GM23338 (cell line): ENCODE data around the gene AGER. TPM values are rescaled to one million over a fixed set of nuclear protein-coding genes. Genes with fewer than 3 reads are reported as not detected.

Source experiments
- ATAC-seq: fragments of 200-7000 bp; cut with Tn5 transposase; 3 replicates; pipeline ENCODE4 v1.9.1; 2020
- DNase-seq: peaks from one replicate; pipeline ENCODE4 v3.0.0-alpha.2; 2015; ENCODE audit warnings: low spot score
- H2AFZ ChIP-seq: fragments of 200-600 bp; sonication (generic); 2 replicates; pipeline ENCODE4 v1.8.0; 2016; ENCODE audit warnings: antibody characterized with exemption, mild to moderate bottlenecking, moderate library complexity
- H3F3A ChIP-seq: fragments of 200-600 bp; sonication (generic); replicated peaks from 2 replicates; pipeline ENCODE4 v1.8.0; 2017; ENCODE audit warnings: antibody characterized with exemption, mixed run types, low read depth
- H3K27ac ChIP-seq: fragments of 200-600 bp; sonication (generic); 2 replicates; pipeline ENCODE4 v1.6.1; 2016; ENCODE audit warnings: low read depth
- H3K27me3 ChIP-seq: fragments of 200-600 bp; sonication (generic); 2 replicates; pipeline ENCODE4 v1.8.0; 2016; ENCODE audit warnings: mild to moderate bottlenecking, mixed run types, moderate library complexity; ENCODE audit not compliant: insufficient read depth
- H3K36me3 ChIP-seq: fragments of 200-600 bp; sonication (generic); 2 replicates; pipeline ENCODE4 v1.8.0; 2016; ENCODE audit warnings: mild to moderate bottlenecking; ENCODE audit not compliant: insufficient read depth
- H3K4me1 ChIP-seq: fragments of 200-600 bp; sonication (generic); 2 replicates; pipeline ENCODE4 v1.8.0; 2016; ENCODE audit warnings: mild to moderate bottlenecking, moderate library complexity; ENCODE audit not compliant: insufficient read depth
- H3K4me2 ChIP-seq: fragments of 200-600 bp; sonication (generic); 2 replicates; pipeline ENCODE4 v1.7.1; 2017; ENCODE audit warnings: mixed run types
- H3K4me3 ChIP-seq: fragments of 200-600 bp; sonication (generic); 2 replicates; pipeline ENCODE4 v1.6.1; 2016; ENCODE audit warnings: mixed run types
- H3K79me2 ChIP-seq: fragments of 200-600 bp; sonication (generic); replicated peaks from 2 replicates; pipeline ENCODE4 v1.8.0; 2017; ENCODE audit warnings: mild to moderate bottlenecking; ENCODE audit not compliant: insufficient read depth
- H3K9me2 ChIP-seq: fragments of 200-600 bp; sonication (generic); 2 replicates; pipeline ENCODE4 v1.8.0; 2017; ENCODE audit not compliant: insufficient read depth
- H4K20me1 ChIP-seq: fragments of 200-600 bp; sonication (generic); replicated peaks from 2 replicates; pipeline ENCODE4 v1.8.0; 2017; ENCODE audit warnings: mild to moderate bottlenecking; ENCODE audit not compliant: insufficient read depth
- H3K27ac Mint-ChIP-seq: 2 replicates; pipeline ENCODE4 v1.8.0; 2020; ENCODE audit warnings: inconsistent platforms, mild to moderate bottlenecking, moderate library complexity, mixed read lengths
- H3K27me3 Mint-ChIP-seq: 3 replicates; pipeline ENCODE4 v1.8.0; 2022; ENCODE audit warnings: low read depth, mild to moderate bottlenecking, moderate library complexity, mixed read lengths, inconsistent platforms; ENCODE audit not compliant: insufficient read depth, poor library complexity
- H3K36me3 Mint-ChIP-seq: 3 replicates; pipeline ENCODE4 v1.8.0; 2021; ENCODE audit warnings: low read depth, mild to moderate bottlenecking, inconsistent platforms, moderate library complexity, mixed read lengths
- H3K4me1 Mint-ChIP-seq: 3 replicates; pipeline ENCODE4 v1.8.0; 2020; ENCODE audit warnings: mild to moderate bottlenecking, inconsistent platforms, mixed read lengths
- H3K4me3 Mint-ChIP-seq: 3 replicates; pipeline ENCODE4 v1.8.0; 2021; ENCODE audit warnings: moderate library complexity, mild to moderate bottlenecking, inconsistent platforms, mixed read lengths
- H3K9me3 Mint-ChIP-seq: 3 replicates; pipeline ENCODE4 v1.8.0; 2020; ENCODE audit warnings: moderate library complexity, mild to moderate bottlenecking, inconsistent platforms, mixed read lengths
- ETS1 ChIP-seq: IDR thresholded peaks from 2 replicates; pipeline ENCODE4 v1.6.1; 2016; ENCODE audit warnings: antibody characterized with exemption
- EZH2 ChIP-seq: fragments of 200-600 bp; sonication (generic); IDR thresholded peaks from one replicate; pipeline ENCODE4 v1.8.0; 2017; ENCODE audit warnings: antibody characterized with exemption, mild to moderate bottlenecking, low read depth; ENCODE audit not compliant: unreplicated experiment
- EZH2phosphoT487 ChIP-seq: fragments of 200-600 bp; sonication (generic); IDR thresholded peaks from one replicate; pipeline ENCODE4 v1.8.1; 2018; ENCODE audit warnings: antibody characterized with exemption; ENCODE audit not compliant: unreplicated experiment
- JUNB ChIP-seq: IDR thresholded peaks from one replicate; pipeline ENCODE4 v1.6.1; 2016; ENCODE audit warnings: antibody characterized with exemption; ENCODE audit not compliant: unreplicated experiment
- NANOG ChIP-seq: IDR thresholded peaks from 2 replicates; pipeline ENCODE4 v1.6.1; 2016; ENCODE audit warnings: antibody characterized with exemption, borderline replicate concordance
- ZNF331 ChIP-seq: fragments of 250-450 bp; sonication (Bioruptor Pico); IDR thresholded peaks from 2 replicates; pipeline ENCODE4 v1.5.0; 2020; ENCODE audit warnings: low read depth, mild to moderate bottlenecking, moderate library complexity
- polyA plus RNA-seq: library from polyadenylated mRNA; unstranded; fragments of >200 nt; fragmentation: Nextera tagmentation; extraction: Ambion mirVana; gene quantifications from 2 replicates; pipeline ENCODE4 v1.2.1, GENCODE V29; 2016
- total RNA-seq: library from RNA; depleted of rRNA; stranded (reverse); fragments of >200 nt; shearing (Covaris generic); gene quantifications from 2 replicates; pipeline ENCODE4 v1.2.3, GENCODE V29; 2014
- TF ChIP-seq, protein P1 (sequence below): fragments of 250-450 bp; sonication (Bioruptor Pico); IDR thresholded peaks from 2 replicates; pipeline ENCODE4 v1.5.0; 2020; ENCODE audit warnings: mild to moderate bottlenecking, moderate library complexity

The AGER gene
- total and polyA plus RNA-seq, 2 experiments from 2014 or later, result 2.3 to 3.4 TPM

DNA sequence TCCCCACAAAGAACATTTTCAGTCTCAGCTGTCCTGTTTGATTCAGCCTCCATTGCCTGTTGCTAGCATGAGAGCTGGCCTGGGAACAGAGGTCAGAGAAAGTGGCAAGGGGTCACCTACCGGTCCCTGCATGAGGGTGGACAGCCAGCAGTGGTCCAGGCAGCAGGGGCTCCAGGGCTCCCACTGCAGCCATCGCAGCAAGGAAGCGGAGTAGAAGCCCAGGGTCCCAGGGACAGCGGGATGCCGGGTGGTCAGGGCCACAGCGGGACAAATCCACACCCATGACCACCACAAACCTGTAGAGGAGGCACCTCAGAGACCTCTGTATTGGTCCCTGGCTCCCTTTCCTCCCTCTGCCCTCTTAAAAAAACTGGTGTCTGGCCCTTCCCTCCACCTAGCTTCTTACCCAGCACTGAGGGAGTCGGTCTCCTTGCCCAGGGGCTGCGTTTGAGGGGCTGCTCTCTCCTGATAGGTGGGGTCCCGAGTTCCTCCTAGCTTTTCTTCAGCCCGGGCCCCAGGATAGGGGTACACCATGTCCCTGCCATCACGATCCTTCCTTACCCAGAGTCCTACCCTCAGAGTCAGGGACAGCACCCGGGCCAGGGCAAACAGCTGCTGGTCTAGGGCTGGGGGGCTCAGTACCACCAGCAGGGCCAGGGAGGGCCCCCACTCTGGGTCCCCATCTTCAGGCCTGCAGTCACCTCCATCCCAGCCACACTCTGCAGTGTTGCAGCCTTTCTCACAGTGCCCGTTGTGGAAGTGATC is 16.8 kb upstream of the AGER start (continued):
- TF ChIP-seq, protein P1, sequence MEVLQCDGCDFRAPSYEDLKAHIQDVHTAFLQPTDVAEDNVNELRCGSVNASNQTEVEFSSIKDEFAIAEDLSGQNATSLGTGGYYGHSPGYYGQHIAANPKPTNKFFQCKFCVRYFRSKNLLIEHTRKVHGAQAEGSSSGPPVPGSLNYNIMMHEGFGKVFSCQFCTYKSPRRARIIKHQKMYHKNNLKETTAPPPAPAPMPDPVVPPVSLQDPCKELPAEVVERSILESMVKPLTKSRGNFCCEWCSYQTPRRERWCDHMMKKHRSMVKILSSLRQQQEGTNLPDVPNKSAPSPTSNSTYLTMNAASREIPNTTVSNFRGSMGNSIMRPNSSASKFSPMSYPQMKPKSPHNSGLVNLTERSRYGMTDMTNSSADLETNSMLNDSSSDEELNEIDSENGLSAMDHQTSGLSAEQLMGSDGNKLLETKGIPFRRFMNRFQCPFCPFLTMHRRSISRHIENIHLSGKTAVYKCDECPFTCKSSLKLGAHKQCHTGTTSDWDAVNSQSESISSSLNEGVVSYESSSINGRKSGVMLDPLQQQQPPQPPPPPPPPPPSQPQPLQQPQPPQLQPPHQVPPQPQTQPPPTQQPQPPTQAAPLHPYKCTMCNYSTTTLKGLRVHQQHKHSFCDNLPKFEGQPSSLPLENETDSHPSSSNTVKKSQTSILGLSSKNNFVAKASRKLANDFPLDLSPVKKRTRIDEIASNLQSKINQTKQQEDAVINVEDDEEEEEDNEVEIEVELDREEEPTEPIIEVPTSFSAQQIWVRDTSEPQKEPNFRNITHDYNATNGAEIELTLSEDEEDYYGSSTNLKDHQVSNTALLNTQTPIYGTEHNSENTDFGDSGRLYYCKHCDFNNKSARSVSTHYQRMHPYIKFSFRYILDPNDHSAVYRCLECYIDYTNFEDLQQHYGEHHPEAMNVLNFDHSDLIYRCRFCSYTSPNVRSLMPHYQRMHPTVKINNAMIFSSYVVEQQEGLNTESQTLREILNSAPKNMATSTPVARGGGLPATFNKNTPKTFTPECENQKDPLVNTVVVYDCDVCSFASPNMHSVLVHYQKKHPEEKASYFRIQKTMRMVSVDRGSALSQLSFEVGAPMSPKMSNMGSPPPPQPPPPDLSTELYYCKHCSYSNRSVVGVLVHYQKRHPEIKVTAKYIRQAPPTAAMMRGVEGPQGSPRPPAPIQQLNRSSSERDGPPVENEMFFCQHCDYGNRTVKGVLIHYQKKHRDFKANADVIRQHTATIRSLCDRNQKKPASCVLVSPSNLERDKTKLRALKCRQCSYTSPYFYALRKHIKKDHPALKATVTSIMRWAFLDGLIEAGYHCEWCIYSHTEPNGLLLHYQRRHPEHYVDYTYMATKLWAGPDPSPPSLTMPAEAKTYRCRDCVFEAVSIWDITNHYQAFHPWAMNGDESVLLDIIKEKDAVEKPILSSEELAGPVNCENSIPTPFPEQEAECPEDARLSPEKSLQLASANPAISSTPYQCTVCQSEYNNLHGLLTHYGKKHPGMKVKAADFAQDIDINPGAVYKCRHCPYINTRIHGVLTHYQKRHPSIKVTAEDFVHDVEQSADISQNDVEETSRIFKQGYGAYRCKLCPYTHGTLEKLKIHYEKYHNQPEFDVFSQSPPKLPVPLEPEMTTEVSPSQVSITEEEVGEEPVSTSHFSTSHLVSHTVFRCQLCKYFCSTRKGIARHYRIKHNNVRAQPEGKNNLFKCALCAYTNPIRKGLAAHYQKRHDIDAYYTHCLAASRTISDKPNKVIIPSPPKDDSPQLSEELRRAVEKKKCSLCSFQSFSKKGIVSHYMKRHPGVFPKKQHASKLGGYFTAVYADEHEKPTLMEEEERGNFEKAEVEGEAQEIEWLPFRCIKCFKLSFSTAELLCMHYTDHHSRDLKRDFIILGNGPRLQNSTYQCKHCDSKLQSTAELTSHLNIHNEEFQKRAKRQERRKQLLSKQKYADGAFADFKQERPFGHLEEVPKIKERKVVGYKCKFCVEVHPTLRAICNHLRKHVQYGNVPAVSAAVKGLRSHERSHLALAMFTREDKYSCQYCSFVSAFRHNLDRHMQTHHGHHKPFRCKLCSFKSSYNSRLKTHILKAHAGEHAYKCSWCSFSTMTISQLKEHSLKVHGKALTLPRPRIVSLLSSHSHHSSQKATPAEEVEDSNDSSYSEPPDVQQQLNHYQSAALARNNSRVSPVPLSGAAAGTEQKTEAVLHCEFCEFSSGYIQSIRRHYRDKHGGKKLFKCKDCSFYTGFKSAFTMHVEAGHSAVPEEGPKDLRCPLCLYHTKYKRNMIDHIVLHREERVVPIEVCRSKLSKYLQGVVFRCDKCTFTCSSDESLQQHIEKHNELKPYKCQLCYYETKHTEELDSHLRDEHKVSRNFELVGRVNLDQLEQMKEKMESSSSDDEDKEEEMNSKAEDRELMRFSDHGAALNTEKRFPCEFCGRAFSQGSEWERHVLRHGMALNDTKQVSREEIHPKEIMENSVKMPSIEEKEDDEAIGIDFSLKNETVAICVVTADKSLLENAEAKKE (CRISPR knock-in tag), result no peak
- TF ChIP-seq ETS1 (no peak), EZH2 (no peak), EZH2phosphoT487 (no peak)

- no peaks in the 10 kb centered on the region for H3K9me2 ChIP-seq
- no peaks in the 10 kb centered on the region for H3K79me2 ChIP-seq
- Mint-ChIP-seq H3K27me3 (peaks cover 9% of the 10 kb centered on the region), H3K27ac (no peak overlapping the region), H3K36me3 (no peaks in the 10 kb centered on the region), H3K4me1 (peaks cover 26% of the 10 kb centered on the region), H3K4me3 (no peak overlapping the region), H3K9me3 (no peaks in the 10 kb centered on the region; the same call in 2 of the 3 replicates)
- no peaks in the 10 kb centered on the region for H3K36me3 ChIP-seq
- DNase-seq, result no peak
- peaks cover 24% of the 10 kb centered on the region for H3K4me1 ChIP-seq
- no peak overlapping the region for H3K4me2 ChIP-seq
- ATAC-seq, result no peak
- H3F3A ChIP-seq, result peaks cover 17% of the 10 kb centered on the region
- H3K4me3 ChIP-seq, result no peak overlapping the region
- H3K27me3 ChIP-seq, result no peaks in the 10 kb centered on the region
- no peaks in the 10 kb centered on the region for H4K20me1 ChIP-seq
- H3K27ac ChIP-seq, result no peak overlapping the region
- no peak overlapping the region for H2AFZ ChIP-seq
- TF ChIP-seq NANOG (no peak), ZNF331 (CRISPR knock-in tag) (no peak), JUNB (no peak)
Measured at GRCh38 chr6:32198866-32199265, 14.8 kb upstream of the AGER start.
